A549 (cell line): ENCODE data around the gene INTS3.

ENCODE experiments used
- CTCF ChIP-seq: fragments of >200 bp; sonication (Bioruptor Twin); formaldehyde crosslinking; IDR thresholded peaks from 3 replicates; pipeline ENCODE4 v1.5.1; 2016
- KDM1A ChIP-seq: fragments of 200-600 bp; sonication (generic); IDR thresholded peaks from 2 replicates; pipeline ENCODE4 v1.6.1; 2016; ENCODE audit warnings: low read depth, mild to moderate bottlenecking
- KDM5A ChIP-seq: fragments of 200-600 bp; sonication (generic); IDR thresholded peaks from 2 replicates; pipeline ENCODE4 v1.6.1; 2016; ENCODE audit warnings: antibody characterized with exemption, mild to moderate bottlenecking
- MAZ ChIP-seq: fragments of 150-350 bp; IDR thresholded peaks from 2 replicates; pipeline ENCODE4 v1.6.1; 2014; ENCODE audit warnings: antibody characterized with exemption, low read depth, low read length, borderline replicate concordance
- MYC ChIP-seq: IDR thresholded peaks from 2 replicates; pipeline ENCODE4 v1.6.1; 2012; ENCODE audit warnings: mild to moderate bottlenecking, inconsistent platforms, low read length, improper control_type of control experiment, borderline replicate concordance
- ZFP36 ChIP-seq: fragments of 450-650 bp; IDR thresholded peaks from 2 replicates; pipeline ENCODE4 v1.6.1; 2014; ENCODE audit warnings: borderline replicate concordance; ENCODE audit not compliant: partially characterized antibody

- TF ChIP-seq ZFP36 (no peak), CTCF (no peak), MYC (no peak), KDM5A (no peak), MAZ (no peak), KDM1A (no peak)
These were observed 63.3 kb downstream of the INTS3 start for GRCh38 chr1:153790966-153791647.
